ENCODE measurements around the gene ZC3HAV1. TPM values are rescaled to one million over a fixed set of nuclear protein-coding genes. Genes with fewer than 3 reads are reported as not detected.

Gene ZC3HAV1
- total RNA-seq, 1 experiment from 2014 or later: 38.0 TPM

- ATAC-seq: no peak
- TF ChIP-seq PRDM15 (CRISPR knock-in tag; IDR thresholded peaks at IDR 0.05) (no peak), ATF1 (CRISPR knock-in tag; IDR thresholded peaks at IDR 0.05) (no peak), NFE2L1 (CRISPR knock-in tag; IDR thresholded peaks at IDR 0.05) (no peak), ZNF317 (CRISPR knock-in tag; IDR thresholded peaks at IDR 0.05; ENCODE audit: borderline replicate concordance, low read depth) (no peak), NR2C2 (CRISPR knock-in tag; IDR thresholded peaks at IDR 0.05) (no peak), TEAD4 (CRISPR knock-in tag; IDR thresholded peaks at IDR 0.05) (no peak), ZNF263 (CRISPR knock-in tag; IDR thresholded peaks at IDR 0.05; ENCODE audit: low read depth) (no peak), ESRRA (CRISPR knock-in tag; IDR thresholded peaks at IDR 0.05; ENCODE audit: borderline replicate concordance) (no peak), NFYB (CRISPR knock-in tag; conservative IDR thresholded peaks at IDR 0.05; ENCODE audit: low read depth) (no peak)
- TF ChIP-seq, protein P1, sequence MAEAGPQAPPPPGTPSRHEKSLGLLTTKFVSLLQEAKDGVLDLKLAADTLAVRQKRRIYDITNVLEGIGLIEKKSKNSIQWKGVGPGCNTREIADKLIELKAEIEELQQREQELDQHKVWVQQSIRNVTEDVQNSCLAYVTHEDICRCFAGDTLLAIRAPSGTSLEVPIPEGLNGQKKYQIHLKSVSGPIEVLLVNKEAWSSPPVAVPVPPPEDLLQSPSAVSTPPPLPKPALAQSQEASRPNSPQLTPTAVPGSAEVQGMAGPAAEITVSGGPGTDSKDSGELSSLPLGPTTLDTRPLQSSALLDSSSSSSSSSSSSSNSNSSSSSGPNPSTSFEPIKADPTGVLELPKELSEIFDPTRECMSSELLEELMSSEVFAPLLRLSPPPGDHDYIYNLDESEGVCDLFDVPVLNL (CRISPR knock-in tag; IDR thresholded peaks at IDR 0.05; ENCODE audit: borderline replicate concordance, low read depth): no peak
- TF ChIP-seq, protein P2, sequence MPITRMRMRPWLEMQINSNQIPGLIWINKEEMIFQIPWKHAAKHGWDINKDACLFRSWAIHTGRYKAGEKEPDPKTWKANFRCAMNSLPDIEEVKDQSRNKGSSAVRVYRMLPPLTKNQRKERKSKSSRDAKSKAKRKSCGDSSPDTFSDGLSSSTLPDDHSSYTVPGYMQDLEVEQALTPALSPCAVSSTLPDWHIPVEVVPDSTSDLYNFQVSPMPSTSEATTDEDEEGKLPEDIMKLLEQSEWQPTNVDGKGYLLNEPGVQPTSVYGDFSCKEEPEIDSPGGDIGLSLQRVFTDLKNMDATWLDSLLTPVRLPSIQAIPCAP (CRISPR knock-in tag; IDR thresholded peaks at IDR 0.05): no peak
- TF ChIP-seq, protein P3, sequence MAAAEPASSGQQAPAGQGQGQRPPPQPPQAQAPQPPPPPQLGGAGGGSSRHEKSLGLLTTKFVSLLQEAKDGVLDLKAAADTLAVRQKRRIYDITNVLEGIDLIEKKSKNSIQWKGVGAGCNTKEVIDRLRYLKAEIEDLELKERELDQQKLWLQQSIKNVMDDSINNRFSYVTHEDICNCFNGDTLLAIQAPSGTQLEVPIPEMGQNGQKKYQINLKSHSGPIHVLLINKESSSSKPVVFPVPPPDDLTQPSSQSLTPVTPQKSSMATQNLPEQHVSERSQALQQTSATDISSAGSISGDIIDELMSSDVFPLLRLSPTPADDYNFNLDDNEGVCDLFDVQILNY (CRISPR knock-in tag; IDR thresholded peaks at IDR 0.05): no peak
- Mint-ChIP-seq H3K36me3 (peaks cover 4% of the 10 kb centered on the region; the same call in 1 of the 2 replicates), H3K9me3 (no peaks in the 10 kb centered on the region), H3K27me3 (ENCODE audit: low read depth) (no peaks in the 10 kb centered on the region), H3K4me3 (no peak overlapping the region), H3K27ac (no peak overlapping the region), H3K4me1 (peaks cover 12% of the 10 kb centered on the region)
- no peak for DNase-seq (ENCODE audit: low spot score)
- ChIA-PET POLR2A (no interaction called here), CTCF (no interaction called here)
Observed at GRCh38 chr7:139153832-139154231, 44.3 kb upstream of the ZC3HAV1 start.

DNA sequence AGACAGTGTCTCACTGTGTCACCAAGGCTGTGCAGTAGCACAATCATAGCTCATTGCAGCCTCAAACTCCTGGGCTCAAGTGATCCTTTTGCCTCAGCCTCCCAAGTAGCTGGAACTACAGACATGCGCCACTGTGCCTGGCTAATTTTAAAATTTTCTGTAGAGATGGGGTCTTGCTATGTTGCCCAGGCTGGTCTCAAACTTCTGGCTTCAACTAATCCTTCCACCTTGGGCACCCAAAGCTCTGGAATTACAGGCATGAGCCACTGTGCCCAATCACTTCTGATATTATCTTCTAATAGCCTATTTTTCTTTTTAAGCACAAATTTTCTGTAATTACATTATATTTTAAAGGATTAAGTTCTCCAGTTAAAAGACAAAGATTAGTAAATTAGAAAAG, 42.6 kb upstream of the ZC3HAV1 start:
- no peaks in the 10 kb centered on the region for H3K9me3 Mint-ChIP-seq
- no peak for ATAC-seq
- TF ChIP-seq ZNF121 (CRISPR knock-in tag; IDR thresholded peaks at IDR 0.05): peak; percentile 60; the same call in 1 of the 2 replicates
- TF ChIP-seq, protein P4, sequence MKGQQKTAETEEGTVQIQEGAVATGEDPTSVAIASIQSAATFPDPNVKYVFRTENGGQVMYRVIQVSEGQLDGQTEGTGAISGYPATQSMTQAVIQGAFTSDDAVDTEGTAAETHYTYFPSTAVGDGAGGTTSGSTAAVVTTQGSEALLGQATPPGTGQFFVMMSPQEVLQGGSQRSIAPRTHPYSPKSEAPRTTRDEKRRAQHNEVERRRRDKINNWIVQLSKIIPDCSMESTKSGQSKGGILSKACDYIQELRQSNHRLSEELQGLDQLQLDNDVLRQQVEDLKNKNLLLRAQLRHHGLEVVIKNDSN (CRISPR knock-in tag; IDR thresholded peaks at IDR 0.05): no peak
- H3K27ac Mint-ChIP-seq: no peak overlapping the region
- H3K4me1 Mint-ChIP-seq: peaks cover 12% of the 10 kb centered on the region
- no peaks in the 10 kb centered on the region for H3K36me3 Mint-ChIP-seq
- H3K4me3 Mint-ChIP-seq: no peak overlapping the region
- no peak for DNase-seq (ENCODE audit: low spot score)
- CTCF ChIA-PET: no interaction called here
- POLR2A ChIA-PET: no interaction called here
- H3K27me3 Mint-ChIP-seq (ENCODE audit: low read depth): no peaks in the 10 kb centered on the region

- TF ChIP-seq ZNF416 (CRISPR knock-in tag; IDR thresholded peaks at IDR 0.05) (no peak), JUN (CRISPR knock-in tag; IDR thresholded peaks at IDR 0.05) (no peak), GTF2I (CRISPR knock-in tag; conservative IDR thresholded peaks at IDR 0.05) (no peak), PRRX2 (CRISPR knock-in tag; IDR thresholded peaks at IDR 0.05) (no peak), ZBTB21 (CRISPR knock-in tag; IDR thresholded peaks at IDR 0.05; ENCODE audit: borderline replicate concordance) (no peak), ESRRA (CRISPR knock-in tag; IDR thresholded peaks at IDR 0.05; ENCODE audit: borderline replicate concordance) (no peak), SMAD3 (CRISPR knock-in tag; IDR thresholded peaks at IDR 0.05; ENCODE audit: borderline replicate concordance) (no peak), NR2C2 (CRISPR knock-in tag; IDR thresholded peaks at IDR 0.05) (no peak), NFYB (CRISPR knock-in tag; conservative IDR thresholded peaks at IDR 0.05; ENCODE audit: low read depth) (no peak)
- TF ChIP-seq, protein P1 (CRISPR knock-in tag; IDR thresholded peaks at IDR 0.05; ENCODE audit: borderline replicate concordance, low read depth): no peak
- TF ChIP-seq, protein P5, sequence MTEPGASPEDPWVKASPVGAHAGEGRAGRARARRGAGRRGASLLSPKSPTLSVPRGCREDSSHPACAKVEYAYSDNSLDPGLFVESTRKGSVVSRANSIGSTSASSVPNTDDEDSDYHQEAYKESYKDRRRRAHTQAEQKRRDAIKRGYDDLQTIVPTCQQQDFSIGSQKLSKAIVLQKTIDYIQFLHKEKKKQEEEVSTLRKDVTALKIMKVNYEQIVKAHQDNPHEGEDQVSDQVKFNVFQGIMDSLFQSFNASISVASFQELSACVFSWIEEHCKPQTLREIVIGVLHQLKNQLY (CRISPR knock-in tag; IDR thresholded peaks at IDR 0.05): no peak
- TF ChIP-seq, protein P6, sequence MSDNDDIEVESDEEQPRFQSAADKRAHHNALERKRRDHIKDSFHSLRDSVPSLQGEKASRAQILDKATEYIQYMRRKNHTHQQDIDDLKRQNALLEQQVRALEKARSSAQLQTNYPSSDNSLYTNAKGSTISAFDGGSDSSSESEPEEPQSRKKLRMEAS (CRISPR knock-in tag; IDR thresholded peaks at IDR 0.05): no peak
- Mint-ChIP-seq H3K4me1 (no peaks in the 10 kb centered on the region), H3K4me3 (no peak overlapping the region), H3K36me3 (peaks cover 9% of the 10 kb centered on the region), H3K27me3 (ENCODE audit: low read depth) (no peaks in the 10 kb centered on the region), H3K27ac (no peak overlapping the region), H3K9me3 (no peaks in the 10 kb centered on the region)
- DNase-seq (ENCODE audit: low spot score): no peak
- CTCF ChIA-PET: no interaction called here
- no peak for ATAC-seq
- POLR2A ChIA-PET: no interaction called here
Observed at GRCh38 chr7:139139150-139139549, 29.6 kb upstream of the ZC3HAV1 start.

Data from WTC11 (cell line).